Stimulated activated CD8-positive, alpha-beta memory T cell treated with anti-CD3 and anti-CD28 coated beads, Interleukin-7, amount 100 ng/mL, for 1 hour (primary cell): ENCODE results near the gene VMO1.
A peak's percentile ranks its signal among the peaks of the same experiment; 100 is the strongest.

ENCODE experiments used
- DNase-seq, 2 donors: peaks; one replicate each; pipeline ENCODE4 v3.0.0-alpha.2; 2020; ENCODE audit warnings: low read depth in 2 of 2

The VMO1 gene

GRCh38 chr17:4764595-4764994 is 21.6 kb downstream of the VMO1 start:
- DNase-seq = no peak

- no peak for DNase-seq
These were observed 26.4 kb downstream of the VMO1 start for GRCh38 chr17:4759776-4760236.

DNA sequence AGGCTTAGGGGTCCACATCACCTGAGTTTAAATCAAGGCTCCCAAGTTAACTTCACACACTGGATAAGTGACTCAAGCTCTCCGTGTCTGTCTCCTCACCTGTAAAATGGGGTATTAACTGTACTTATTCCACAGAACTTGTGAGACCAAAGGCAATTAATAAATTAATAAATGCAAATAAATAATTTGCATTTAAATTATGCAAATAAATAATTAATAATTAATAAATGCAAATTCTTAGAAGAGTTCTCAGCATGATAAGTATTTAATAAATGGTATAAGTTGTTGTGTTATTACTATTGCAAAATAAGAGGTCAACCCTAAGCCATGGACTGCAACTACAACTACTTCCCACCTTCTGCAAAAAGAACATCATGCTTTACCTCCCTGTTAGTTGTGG is 32.8 kb downstream of the VMO1 start:
- DNase-seq = no peak

- no peak for DNase-seq
These were observed 34.2 kb downstream of the VMO1 start for GRCh38 chr17:4751932-4752331.

DNA sequence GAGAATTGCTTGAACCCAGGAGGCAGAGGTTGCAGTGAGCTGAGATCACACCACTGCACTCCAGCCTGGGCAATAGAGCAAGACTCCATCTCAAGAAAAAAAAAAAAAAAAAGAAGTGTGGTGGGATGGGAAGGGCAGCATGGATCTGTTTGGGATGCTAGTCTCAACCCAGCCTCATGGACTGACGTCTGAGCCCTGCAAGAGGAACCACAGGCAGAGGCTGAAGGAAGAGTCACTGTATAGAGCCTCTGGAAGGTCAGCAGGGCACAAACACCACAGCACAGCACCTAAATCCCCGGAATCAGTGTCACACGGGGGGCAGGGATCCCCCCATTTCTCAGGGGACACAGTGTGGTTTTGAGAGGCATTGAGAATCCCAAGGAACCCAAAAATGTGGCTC is 35.6 kb downstream of the VMO1 start:
- DNase-seq = no peak

DNA sequence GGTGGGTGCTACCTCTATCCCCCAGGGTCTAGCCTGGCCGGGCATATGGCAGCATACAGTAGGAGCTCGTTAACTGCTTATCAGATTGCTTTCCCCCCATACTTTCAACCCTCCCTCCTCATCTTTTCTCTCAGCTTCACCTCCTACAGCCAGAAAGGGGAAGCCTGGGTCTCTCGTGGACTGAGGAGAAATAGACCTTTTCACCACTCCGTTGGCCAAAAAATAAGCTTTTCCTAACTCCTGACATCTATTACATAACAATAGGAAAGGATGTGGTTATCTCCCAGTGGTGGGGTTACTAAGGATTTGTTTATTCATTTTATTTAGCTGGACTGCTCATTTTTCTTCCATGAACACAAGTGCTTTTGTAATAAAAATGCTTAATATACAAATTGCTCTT is 37.5 kb downstream of the VMO1 start:
- no peak for DNase-seq

DNA sequence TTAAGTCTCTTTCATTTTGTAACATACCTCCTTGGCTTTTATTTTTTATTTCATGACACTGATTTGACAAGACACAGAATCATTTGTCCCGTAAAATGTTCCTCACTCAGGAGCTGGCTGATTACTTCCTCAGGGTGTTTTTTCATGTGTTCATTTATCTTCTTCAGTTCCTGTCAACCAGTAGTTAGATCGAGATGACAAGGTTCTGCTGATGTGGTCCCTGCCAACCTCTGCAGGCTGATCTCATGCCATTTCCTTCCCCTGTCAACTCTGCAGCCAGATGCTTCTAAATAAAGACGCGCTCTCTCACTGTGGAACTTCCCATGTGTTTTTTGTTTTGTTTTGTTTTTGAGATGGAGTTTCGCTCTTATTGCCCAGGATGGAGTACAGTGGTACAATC is 38.3 kb downstream of the VMO1 start:
- DNase-seq = no peak

DNA sequence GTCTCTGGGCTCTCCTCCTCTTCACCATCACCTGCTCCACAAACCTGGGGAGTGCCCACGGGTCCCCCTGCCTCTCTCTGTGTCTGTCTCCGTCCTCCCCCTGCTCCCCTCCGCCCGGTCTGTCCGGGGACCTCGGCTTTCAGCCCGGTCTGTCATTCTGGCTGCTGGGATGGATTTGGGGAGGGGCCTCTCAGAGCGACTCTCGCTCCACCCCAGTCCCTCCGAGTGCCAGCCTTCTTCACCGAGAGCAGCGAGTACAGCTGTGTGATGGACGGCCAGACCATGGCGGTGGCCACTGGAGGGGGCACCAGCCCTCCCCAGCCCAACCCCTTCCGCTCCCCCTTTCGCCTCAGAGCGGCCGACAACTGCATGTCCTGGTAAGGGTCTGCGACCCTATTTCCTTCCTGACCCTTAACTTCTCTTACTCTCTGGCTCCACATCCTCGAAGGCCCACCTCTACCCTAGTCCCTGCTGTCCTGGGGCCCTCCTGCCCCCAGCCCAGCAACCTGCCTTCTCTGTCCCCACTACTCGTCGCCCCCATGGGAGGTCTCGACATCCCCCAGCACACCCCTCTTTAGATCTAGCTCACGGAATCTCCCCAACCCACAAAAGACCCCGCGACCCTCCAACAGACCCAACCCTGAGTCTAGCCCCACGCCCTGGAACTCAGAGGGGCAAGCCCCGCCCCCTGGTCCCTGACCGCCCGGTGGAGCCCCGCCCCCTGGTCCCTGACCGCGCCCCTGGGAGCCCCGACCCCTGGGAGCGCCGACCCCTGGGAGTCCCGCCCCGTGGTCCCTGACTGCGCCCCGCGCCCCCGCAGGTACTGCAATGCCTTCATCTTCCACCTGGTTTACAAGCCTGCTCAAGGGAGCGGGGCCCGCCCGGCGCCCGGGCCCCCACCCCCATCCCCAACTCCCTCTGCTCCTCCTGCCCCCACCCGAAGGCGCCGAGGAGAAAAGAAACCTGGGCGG is 40.9 kb downstream of the VMO1 start:
- no peak for DNase-seq

DNA sequence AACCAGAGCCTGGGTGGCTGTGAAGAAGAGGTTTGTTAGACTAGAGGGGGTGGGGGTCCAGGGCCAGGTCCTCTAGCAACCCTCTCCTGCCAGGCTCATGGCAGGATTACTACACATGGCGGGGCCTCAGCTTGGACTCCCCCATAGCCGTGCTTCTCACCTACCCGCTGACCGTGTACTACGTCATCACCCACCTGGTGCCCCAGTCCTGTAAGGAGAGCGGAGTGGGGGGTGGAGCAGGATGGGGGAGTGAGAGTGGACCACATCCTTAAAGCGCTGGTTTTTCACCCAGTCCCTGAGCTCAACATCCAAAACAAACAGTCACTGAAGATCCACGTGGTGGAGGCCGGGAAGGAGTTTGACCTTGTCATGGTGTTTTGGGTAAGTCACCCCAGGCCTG is 42.3 kb downstream of the VMO1 start:
- DNase-seq = no peak

DNA sequence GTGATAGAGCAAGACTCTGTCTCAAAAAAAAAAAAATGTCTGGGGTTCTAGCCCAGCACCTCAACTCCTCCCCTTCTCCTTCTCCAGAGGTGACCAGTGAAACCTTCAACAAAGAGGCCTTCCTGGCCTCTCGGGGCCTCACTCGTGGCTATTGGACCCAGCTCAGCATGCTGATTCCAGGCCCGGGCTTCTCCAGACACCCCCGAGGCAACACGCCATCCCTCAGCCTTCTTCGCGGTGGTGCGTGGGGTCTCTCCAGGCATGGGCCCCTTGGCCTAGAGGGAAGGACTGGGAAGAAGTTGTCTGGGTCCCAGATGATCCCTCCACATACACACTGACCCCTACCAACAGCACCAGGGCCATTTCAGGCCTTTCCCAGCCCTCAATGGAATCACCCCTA is 42.9 kb downstream of the VMO1 start:
- no peak for DNase-seq

DNA sequence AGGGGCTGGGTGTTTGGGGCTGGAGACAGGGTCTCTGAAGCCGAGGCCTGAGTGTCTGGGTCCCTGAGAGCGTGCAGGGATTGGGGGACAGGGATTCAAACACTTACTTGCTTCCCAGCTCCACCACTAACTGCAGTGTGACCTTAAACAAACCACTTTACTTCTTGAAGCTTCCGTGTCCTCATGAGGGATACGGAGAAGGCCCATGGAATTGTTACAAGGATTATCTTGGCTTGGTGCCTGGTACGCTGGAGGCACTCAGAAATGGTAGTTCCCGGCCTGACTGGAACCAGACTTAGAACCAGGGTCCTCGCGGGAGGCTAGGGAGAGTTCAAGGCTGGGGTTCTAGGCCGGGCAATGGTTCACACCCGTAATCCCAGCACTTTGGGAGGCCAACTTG is 43.5 kb downstream of the VMO1 start:
- no peak for DNase-seq

DNA sequence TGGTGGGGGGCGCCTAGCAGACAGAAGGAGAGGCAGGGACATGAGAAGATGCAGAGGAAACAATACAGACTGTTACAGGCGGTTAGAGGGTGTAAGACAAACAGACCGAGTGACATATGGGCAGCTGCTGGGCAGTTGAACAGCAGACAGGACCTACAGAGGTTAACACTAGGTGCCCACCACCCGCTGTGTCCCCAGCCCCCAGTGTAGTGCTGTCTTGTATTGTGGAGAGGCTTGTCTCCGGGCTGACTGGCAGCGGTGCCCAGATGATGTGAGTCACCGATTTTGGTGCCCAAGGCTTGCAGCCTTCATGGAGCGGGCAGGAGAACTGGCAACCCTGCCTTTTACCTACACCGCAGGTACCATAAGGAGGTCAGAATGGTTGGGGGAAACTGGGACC is 44.0 kb downstream of the VMO1 start:
- no peak for DNase-seq

GRCh38 chr17:4741544-4741943 is 44.6 kb downstream of the VMO1 start:
- no peak for DNase-seq

GRCh38 chr17:4740584-4740983 is 45.6 kb downstream of the VMO1 start:
- no peak for DNase-seq

GRCh38 chr17:4740025-4740351 is 46.2 kb downstream of the VMO1 start:
- DNase-seq = no peak

- DNase-seq = peak in 1 of 2 donors; percentile 35
These were observed 46.8 kb downstream of the VMO1 start, which contains the start of the genes CXCL16 and ZMYND15 for GRCh38 chr17:4739122-4740024. Gene CXCL16 (minus strand): TSS chr17:4739928. CDS start chr17:4739339, 589 bp downstream. Gene ZMYND15 (plus strand): TSS chr17:4739833. CDS start chr17:4740549, 716 bp downstream.

GRCh38 chr17:4738136-4739121 is 47.7 kb downstream of the VMO1 start:
- no peak for DNase-seq

GRCh38 chr17:4735876-4736651 is 50.1 kb downstream of the VMO1 start:
- no peak for DNase-seq
